GM21619 (cell line): ENCODE data around the gene HJV.

ENCODE experiments used
- ATAC-seq: cut with Tn5 transposase; IDR thresholded peaks from one replicate; pipeline ENCODE4 v1.9.1; 2021; ENCODE audit not compliant: unreplicated experiment

Gene HJV

DNA sequence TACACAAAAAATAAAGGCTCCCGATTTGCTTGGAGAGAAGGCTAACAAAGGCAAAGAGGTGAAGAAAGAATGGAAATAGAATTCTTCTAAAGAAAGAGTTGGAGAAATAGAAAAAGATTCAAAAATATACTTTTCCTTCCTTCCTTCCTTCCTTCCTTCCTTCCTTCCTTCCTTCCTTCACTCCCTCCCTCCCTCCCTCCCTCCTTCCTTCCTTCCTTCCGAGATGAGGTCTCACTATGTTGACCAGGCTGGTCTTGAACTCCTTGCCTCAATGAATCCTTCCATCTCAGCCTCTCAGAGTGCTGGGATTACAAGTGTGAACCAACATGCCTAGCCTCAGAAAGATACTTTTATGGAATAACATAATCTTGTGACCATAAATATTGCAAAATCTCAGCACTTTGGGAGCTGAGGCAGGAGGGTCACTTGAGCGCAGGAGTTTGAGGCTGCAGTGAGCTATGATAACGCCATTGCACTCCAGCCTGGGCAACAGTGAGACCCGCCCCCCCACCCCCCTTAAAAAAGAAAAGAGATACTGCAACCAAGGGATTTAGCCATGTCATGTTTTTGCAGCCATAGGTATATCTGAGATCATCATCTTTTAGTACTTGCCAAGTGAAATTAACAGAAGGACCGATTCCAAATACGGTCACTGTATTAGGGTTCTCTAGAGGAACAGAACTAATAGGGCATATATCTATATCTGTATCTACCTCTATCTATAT is 1.0 kb upstream of the HJV start:
- ATAC-seq = no peak

DNA sequence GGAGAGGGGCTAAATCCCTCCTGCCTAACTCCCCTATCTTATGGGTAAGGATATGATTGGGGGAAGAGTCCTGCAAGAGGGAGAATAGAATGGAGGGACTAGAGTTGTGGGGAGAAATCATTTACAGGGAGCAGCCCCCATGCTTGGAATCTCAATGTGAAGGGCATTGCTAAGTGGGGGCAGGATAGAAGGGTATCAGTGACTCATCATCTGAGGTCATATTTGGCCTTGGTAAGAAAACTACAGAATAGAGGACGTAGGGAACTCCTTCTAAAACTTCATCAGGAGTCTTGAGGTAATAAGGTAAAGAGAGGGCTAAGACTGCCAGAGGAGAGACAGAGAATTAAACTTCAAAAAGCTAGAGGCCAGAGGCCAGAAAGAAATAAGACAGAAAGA is 487 bp downstream of the HJV start:
- no peak for ATAC-seq

DNA sequence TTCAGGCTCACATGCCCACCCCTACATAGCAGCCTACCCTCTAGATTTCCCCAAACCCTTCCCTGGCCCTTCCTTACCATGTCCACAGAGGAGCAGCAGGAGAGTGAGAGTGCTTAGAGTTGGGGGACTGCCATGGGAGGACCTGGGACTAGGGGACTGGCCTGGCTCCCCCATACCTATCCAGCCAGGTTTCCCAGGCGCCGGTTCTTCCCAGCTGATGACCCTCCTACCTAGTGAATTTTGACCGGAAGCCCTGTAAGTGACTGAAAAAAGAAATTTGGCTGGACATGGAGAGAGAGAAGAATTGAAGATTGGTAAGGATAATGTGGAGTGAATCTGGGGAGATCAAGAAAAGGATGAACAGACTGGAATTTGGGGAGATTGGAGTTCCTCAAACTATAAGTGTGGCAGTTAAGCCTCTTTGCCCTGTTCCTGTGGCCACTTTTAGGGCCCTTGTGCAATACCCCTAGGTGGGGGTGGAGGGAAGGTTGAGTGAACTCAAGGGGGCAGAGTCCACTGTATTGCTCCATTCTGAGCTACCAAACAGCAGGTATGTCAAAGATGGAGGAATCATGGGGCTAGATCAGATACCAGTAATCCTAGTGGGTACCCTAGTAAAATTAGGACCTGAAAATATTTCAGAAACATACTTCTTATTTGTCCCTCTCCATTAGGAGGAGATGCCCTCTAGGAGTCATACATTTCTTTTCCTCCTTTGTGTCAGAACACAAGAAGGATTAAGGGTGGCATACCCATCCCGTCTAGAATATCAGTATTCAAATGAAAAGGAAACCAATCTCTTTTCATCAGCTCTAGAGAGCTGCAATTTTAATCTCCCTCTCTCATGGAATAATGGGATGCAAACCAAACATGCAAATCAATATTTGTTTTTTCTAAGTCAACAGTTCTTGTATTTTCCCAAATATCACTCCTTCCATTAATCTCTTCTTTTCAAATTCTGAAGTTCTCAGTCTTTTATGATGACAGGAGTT is 1.2 kb downstream of the HJV start:
- no peak for ATAC-seq

DNA sequence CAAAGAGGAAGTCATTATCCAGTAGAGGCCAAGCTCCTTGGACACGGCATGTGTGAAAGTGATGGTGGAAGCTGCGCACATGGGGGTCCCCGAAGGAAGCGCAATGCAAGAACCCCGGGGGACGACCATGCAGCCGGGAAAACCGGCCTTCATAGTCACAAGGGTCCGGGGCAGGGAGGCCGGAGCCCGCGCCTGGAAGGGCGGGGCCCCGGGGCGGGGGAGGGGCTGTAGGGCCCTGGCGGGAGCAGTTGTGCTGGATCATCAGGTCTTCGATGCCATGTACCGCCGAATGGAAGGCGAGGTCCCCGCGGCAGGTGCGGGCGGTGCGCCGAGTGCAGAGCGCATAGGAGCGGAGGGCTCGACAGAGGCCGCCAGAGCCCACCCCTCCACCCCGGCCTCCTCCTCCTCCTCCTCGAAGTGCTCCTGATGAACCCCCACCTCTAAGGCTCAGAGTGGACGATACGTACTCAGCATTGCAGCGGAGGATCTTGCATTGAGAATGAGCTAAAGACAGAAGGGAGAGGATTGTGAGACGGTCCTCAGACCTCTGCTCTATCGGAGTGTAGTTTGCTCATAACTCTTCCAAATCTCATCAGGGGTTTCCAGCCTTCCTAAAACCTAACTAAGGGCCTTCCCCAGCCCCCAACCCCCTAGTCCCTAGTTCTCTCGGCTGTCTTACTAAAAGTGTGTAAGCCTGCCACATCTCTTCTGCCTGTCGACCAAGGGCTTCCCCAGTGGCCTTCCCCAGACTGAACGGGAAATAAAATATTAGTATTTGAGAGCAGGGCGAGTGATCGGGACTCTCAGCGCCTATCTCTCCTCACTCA is 2.1 kb downstream of the HJV start:
- ATAC-seq = no peak

DNA sequence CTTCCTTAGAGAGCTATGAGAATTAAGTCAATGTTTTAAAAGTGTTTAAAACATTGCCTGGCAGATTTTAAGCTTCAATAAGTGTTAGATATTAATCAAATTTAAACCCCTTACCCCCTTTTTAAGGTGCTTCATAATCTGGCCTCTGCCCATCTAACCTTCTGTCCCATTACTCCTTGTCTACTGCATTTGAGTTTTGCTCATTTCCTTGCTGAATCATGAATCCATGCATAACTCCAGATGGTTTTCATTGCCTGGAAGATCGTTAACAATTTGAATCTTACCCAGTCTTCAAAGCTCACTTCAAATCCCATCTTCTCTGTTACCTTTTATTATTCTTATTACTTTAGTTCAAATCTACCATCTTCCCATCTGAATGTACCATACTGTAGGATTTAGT is 4.6 kb downstream of the HJV start:
- ATAC-seq = no peak

DNA sequence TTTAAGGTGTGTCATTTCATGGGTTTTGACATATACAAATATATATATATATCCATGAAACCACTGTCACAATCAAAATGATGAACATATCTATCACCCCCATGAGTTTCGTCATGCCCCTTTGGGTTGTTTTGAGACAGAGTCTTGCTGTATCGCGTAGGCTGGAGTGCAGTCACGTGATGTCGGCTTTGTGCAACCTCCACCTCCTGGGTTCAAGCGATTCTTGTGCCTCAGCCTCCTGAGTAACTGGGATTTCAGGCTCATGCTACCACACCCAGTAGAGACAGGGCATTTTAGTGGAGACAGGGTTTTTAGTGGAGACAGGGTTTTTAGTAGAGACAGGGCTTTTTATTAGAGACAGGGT is 8.0 kb downstream of the HJV start:
- no peak for ATAC-seq

DNA sequence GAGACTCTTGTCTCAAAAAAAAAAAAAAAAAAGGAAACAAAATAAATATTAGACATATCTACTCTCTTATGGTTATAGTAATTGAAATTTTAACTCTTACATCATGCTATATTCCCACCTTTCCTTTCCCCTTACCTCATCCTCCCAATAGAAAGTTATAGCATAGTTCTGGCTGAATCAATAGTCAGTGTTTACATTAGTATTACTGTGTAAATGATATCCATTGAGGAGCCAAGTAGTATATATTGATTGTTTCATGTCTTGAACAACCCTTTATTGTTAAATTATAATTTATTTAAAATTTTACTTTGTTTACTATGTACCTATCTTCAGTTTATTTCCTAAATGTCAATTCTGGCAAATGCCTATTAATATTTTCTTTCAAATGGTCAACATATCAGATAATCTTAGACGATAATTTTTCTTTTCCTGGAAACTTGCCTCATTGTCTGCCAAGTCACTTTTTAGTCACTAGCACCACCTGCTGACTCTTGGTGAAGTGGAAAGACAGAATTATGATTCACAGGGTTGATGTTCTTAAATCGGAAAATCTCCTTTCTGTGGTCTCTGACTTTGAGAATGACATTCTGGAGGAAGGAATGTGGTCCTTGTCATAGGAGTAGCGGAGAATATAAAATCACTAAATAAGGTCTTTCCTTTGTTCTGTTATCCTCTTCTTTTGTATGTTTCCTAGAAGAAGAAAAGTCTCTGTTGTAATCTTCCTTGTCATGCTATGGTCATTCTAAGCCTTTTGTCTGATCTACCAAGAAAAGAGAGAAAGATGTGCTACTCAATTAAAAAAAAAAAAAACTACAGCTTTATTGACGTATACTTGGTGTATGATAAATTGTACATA is 8.6 kb downstream of the HJV start:
- ATAC-seq = no peak

DNA sequence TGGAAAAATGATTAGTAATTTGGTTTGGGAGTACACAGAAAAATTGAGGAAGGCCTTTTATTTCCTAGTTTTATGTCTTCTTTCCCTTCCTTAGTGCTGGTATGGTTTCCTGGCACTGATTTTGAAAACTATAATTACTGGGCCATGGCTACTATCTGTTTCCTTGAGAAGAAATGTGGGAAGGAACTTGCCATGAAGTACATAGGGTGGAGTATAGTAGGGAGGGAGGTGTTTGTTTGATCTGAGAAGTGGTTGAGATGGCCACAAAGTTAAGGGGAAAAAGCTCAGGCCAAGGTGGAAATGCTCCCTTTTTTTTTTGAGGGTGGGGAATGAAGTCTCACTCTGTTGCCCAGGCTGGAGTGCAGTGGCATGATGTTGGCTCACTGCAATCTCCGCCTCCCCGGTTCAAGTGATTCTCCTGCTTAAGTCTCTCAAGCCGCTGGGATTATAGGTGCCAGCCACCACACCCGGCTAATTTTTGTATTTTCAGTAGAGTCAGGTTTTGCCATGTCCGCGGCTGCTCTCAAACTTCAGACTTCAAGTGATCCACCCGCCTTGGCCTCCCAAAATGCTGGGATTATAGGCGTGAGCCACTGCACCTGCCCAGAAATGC is 11.3 kb downstream of the HJV start:
- ATAC-seq = no peak

DNA sequence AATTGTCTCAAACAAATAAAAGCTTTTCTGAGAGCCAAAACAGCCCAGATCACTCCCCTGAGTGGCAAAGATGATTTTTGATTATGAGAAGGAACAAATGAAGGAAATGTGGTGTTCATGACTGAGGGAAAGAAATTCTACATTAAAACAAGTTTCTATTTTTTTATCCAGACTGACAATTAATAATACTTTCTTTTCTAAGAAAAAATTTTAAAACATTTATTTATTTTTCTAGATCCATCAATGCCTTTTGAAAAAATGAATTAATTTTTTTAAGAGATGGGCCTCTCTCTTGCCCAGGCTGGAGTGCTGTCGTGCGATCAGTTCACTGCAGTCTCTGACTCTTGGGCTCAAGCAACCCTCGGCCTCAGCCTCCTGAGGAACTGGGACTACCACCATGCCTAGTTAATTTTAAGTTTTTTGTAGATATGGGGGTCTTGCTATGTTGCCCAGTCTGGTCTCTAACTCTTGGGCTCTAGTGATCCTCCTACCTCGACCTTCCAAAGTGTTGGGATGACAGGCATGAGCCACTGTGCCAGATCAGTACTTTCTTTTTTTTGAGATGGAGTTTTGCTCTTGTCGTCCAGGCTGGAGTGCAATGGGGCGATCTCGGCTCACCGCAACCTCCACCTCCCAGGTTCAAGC is 13.9 kb downstream of the HJV start:
- no peak for ATAC-seq

DNA sequence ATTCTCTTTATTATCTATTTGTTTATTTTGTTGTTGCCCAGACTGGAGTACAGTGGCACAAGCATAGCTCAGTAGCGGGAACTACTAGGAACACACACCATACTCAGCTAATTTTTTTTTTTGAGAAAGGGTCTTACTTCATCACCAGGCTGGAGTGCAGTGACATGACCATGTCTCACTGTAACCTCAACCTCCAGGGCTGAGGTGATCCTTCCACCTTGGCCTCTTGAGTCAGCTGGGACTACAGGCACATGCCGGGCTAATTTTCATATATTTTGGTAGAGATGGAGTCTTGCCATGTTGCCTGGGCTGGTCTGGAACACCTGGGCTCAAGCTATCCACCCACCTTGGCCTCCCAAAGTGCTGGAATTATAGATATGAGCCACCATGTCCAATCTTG is 19.8 kb downstream of the HJV start:
- ATAC-seq = no peak

DNA sequence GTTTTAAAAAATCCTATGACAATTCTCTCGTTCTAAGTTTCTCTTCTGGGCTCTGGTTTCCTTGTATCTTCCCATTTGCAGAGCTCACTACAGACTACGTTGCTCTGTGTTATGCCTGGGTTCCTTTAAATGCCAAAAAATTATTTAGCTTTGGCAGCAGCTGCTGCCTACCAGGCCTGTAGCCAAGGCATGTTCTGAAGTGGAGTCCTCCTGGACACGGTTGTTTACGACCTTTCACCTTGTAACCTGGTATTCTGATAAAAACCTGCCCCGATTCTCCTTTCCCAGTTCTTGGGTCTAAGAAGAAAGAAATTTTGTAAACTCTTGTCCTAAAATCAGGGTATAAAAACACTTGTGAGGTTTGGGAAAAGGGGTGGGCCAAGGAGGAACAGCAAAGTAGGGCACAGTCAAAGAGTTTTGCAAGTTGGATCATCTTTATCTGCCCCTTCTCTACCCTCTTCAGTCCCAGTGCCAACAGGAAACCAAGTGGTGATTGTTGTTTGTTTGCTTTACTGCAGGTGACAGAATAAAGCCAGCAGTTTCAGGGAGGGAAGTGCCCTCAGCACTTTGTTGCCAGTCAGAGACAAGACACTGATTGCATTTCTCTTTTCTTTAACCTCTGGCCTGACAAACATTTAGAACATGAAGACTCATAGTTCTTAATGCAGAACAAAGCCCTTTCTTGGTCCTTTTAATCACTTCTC is 22.1 kb downstream of the HJV start:
- ATAC-seq = no peak

DNA sequence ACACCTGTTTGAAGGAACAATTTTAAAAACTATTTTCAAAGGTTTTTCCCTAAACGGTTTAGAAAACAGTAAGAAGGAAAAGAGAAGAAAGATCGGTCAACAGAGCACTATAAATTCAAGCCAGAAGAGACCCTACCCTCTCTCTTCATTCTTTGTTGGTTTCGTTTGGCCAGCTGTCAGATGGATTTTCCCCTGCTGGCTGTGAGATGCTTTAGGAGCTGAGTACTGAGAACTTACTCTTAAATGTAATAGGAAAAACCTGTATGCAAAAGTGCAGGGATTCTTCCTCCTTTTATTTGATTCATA is 23.9 kb downstream of the HJV start:
- no peak for ATAC-seq

DNA sequence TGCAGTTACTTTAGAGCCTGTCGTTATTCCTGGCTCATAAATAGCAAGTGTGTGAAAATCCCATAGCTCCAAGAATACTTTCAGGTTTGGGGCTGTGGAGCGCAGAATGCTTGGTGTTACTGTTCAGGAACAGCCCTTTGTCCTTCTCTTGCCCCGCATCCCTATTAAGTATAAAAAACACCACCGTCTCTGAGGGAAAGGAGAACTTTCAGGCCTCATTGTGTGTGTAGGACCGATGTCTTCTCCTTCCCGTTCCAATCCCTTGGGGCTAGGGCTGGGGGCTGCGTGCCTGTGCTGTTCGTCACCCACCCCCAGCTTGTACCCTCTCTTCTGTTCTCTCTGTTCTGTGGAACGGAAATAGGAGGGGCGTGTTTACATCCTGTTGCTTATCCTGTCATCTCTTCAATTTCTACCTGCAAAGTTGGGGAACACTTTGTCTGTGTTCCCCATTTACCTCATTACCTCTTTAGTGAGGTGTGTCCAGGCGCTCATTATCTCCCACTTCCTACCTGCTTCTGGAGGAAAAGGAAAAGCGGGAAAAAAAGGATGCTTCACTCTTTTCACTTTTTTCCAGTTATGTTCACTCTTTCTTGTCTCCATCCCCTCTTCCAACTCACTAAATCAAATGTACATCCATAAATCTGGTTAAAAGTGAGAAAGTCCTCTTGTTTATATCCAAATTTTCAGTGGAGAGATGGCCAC is 24.4 kb downstream of the HJV start:
- ATAC-seq = no peak

DNA sequence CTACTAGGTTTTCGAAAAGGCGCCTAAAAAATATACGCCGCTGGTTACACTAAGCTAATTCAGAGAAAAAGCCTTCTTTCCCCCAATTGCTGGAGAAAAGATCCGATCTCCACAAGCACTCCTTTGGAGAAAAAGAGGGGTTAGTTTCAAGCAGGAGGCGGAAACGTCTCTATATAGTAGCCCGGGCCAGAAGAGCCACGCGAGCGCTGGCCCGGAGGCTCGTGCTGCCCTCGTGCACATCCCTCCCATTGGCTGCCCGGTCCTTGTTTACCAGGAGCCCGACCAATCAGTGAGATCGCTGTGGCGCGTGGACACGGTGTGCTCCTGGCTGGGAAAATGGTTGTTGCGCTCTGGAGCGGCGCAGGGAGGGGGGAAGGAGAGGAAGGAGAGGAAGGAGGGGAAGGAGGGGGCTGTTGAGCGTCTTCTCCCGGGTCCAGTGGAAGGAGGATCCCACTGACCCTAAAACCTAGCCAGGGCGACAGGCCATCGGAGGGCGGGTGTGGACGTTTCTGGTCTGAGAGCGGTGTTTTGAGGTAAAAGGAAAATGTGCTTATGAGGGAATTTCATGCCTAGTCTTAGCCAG is 25.0 kb downstream of the HJV start, which contains the start of gene TXNIP:
TSS of gene TXNIP (minus strand) at position 147 of the 583 bp plus-strand sequence. CDS start 313 bp downstream, outside the sequence.
- peak; percentile 95 for ATAC-seq

DNA sequence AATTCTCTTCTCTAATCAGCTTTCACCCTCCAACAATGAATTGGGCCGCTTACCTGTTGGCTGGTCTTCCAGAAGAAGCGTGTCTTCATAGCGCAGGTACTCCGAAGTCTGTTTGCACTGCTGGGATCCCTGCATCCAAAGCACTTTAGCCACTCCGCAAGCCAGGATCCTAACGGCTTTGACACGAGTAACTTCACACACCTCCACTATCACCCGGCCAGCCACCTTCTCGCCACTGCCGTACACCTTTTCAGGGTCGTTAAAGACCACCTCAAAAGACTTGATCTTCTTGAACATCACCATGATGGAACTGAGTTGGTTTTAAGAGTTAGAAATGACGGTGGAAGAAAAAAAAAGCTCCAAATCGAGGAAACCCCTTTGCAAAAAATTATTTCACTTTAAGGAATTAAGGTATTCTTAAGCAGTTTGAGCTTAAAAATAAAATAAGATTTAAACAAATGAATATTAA is 25.5 kb downstream of the HJV start:
- no peak for ATAC-seq

DNA sequence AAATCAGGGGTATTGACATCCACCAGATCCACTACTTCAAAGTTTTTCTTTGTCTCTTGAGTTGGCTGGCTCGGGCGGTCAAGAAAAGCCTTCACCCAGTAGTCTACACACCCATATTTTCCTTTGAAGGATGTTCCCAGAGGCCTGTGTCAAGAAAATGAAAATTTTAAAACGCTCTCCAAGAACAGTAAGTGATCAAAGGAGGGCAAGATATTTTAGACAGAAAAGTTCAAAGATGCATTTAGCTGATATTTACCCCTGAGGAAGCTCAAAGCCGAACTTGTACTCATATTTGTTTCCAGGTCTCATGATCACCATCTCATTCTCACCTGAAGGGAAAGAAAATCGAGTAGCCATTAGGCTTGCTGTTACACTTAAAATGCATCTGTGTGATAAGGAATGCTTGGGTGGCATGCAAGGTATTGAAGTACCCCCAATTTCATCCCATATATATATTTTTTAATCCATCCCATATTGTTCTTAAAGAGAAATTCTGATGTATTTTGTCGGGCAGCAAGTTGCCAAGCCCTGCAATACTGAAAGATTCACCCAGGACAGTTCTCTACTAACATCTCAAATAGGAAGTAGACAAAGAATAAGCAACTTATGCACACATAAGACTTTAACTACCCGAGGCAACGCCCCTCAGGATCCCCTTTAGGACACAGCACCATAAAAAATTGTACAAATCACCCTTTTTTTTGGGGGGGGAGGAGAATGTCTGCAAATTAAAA is 26.2 kb downstream of the HJV start:
- no peak for ATAC-seq

DNA sequence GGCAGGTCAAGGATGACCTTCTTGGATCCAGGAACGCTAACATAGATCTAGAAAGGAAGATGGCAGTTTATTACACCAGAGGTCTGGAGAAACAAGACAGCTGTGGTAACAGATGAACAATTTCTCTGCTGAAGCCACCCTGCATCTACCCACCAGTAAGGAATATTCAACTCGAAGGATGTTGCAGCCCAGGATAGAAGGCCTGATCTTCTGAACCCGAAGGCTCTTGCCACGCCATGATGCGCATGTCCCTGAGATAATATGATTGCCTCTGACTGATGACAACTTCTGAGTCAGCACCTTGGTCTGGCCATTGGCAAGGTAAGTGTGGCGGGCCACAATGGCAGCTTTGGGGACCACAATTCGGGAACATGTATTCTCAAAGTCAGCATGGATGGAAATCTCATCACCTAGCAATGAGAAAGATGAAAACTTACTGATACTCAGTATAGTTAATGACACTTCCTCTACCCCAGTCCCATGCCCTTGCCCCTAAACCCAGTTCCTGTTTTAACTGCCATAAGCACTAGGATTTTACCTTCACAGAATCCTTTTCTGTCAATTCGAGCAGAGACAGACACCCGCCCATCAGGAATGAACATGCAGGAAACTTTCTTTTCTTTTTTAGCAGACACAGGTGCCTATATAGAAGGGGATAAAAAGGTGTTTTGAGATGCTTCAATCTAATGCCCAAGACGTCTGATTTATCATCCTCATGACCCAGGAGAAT is 27.0 kb downstream of the HJV start:
- no peak for ATAC-seq
